NT2/D1 (cell line): ENCODE data around the gene FBXL22.
"Not testable (repeated sequence)": the region's sequence is repeated elsewhere in the genome, so short reads cannot be mapped to it uniquely, and the experiment has no call there.

ENCODE experiments used
- SUZ12 ChIP-seq: IDR thresholded peaks from 2 replicates; pipeline ENCODE4 v1.6.1; 2011; ENCODE audit not compliant: insufficient read length, insufficient read depth; ENCODE audit errors: extremely low read depth
- YY1 ChIP-seq: IDR thresholded peaks from 2 replicates; pipeline ENCODE4 v1.6.1; 2011; ENCODE audit not compliant: insufficient read length, insufficient read depth
- ZNF274 ChIP-seq: IDR thresholded peaks from 2 replicates; pipeline ENCODE4 v1.6.1; 2011; ENCODE audit warnings: mild to moderate bottlenecking, low read depth, low read length

DNA sequence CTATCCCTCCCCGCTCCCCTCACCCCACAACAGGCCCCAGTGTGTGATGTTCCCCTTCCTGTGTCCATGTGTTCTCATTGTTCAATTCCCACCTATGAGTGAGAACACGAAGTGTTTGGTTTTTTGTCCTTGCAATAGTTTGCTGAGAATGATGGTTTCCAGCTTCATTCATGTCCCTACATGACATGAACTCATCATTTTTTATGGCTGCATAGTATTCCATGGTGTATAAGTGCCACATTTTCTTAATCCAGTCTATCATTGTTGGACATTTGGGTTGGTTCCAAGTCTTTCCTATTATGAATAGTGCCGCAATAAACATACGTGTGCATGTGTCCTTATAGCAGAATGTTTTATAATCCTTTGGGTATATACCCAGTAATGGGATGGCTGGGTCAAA lies 20.0 kb downstream of the FBXL22 start:
- not testable (repeated sequence) for TF ChIP-seq ZNF274, YY1, SUZ12
